Measurements from ENCODE around the gene PRKCG. TPM values are rescaled to one million over a fixed set of nuclear protein-coding genes. Genes with fewer than 3 reads are reported as not detected.

The PRKCG gene
- total and polyA plus RNA-seq, 2 of the 8 experiments (the other 6 are each of a cell fraction or from before 2014, with no cell fraction given) = 6.1 to 10.6 TPM

DNA sequence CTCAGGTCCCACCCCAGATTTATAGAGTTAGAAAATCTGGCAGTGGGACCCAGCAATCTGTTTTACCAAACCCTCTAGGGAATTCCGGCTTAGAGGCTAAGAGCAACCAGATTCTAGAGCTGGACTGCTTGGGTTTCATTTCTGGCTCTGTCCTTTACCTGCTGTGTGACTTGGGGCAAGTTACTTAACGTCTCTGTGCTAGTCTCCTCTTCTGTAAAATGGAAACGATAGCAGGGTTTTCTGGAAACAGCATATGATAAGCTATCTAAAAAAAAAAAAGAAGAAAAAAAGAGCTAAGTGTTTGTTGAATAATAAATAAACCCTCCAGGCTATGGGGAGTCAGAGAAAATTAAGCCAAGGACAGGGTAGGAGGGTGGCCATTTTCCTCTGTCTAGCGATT lies 15.5 kb downstream of the PRKCG start:
- Histone ChIP-seq H2BK120ac (replicated peaks; ENCODE audit: low read depth, low read length) (no peak overlapping the region), H2BK12ac (ENCODE audit: low read depth, low read length) (no peak overlapping the region; the same call in 1 of the 2 replicates), H2AFZ (ENCODE audit: low read length) (no peak overlapping the region), H3K23ac (ENCODE audit: insufficient read length) (no peak overlapping the region), H3K9ac (replicated peaks in 1 of 4; ENCODE audit: extremely low read depth in 1 of 4, low read depth in 3 of 4, low read length in 3 of 4) (no peak overlapping the region), H3K4me3 (ENCODE audit: extremely low read depth in 1 of 4, insufficient read depth in 2 of 4, low read depth in 3 of 4, low read length in 4 of 4) (peak overlapping the region in 1 of 4 experiments; percentile 68; a peak in 2 of 8 replicates), H3K79me2 (ENCODE audit: control insufficient read depth in 1 of 2, insufficient read depth in 2 of 2, low read length in 2 of 2) (no peaks in the 10 kb centered on the region), H3K27ac (ENCODE audit: low read depth, low read length) (no peak overlapping the region), H4K91ac (replicated peaks; ENCODE audit: insufficient read length, low read length) (no peak overlapping the region), H3K4ac (replicated peaks; ENCODE audit: insufficient read length, low read depth, low read length) (no peak overlapping the region), H2BK20ac (ENCODE audit: low read length) (no peak overlapping the region), H2AK5ac (ENCODE audit: low read depth, low read length) (no peak overlapping the region), H4K20me1 (replicated peaks in 1 of 2; ENCODE audit: control insufficient read depth in 1 of 2, insufficient read depth in 2 of 2, low read length in 2 of 2) (no peaks in the 10 kb centered on the region), H4K8ac (ENCODE audit: extremely low read depth, insufficient read depth, low read length) (no peak overlapping the region), H2BK5ac (ENCODE audit: low read depth, low read length) (no peak overlapping the region), H3K4me2 (ENCODE audit: insufficient read depth in 1 of 2, low read depth in 2 of 2, low read length in 2 of 2) (peak overlapping the region; percentile 68 to 100; a peak in 3 of 4 replicates), H3K23me2 (ENCODE audit: low read depth, low read length) (peaks cover 6% of the 10 kb centered on the region), H3K56ac (replicated peaks; ENCODE audit: insufficient read length, low read depth, low read length) (no peak overlapping the region), H3K14ac (ENCODE audit: insufficient read length) (no peak overlapping the region), H3K79me1 (ENCODE audit: low read depth, low read length) (no peaks in the 10 kb centered on the region), H3K9me3 (ENCODE audit: insufficient read depth in 2 of 2, low read depth in 1 of 2, low read length in 1 of 2) (no peaks in the 10 kb centered on the region), H3K18ac (ENCODE audit: extremely low read depth, low read length) (no peak overlapping the region), H3K27me3 (replicated peaks in 1 of 4; ENCODE audit: control insufficient read depth in 3 of 4, extremely low read depth in 1 of 4, insufficient read depth in 3 of 4, low read length in 3 of 4) (peaks cover 0 to 3% (median 0%) of the 10 kb centered on the region in 4 experiments; a peak in 1 of 7 replicates), H4K5ac (ENCODE audit: insufficient read length, low read depth, low read length) (no peak overlapping the region), H2BK15ac (ENCODE audit: low read length) (no peak overlapping the region), H3K36me3 (ENCODE audit: control insufficient read depth in 2 of 4, insufficient read depth in 4 of 4, low read length in 3 of 4) (peaks cover 0 to 8% (median 3%) of the 10 kb centered on the region in 4 experiments; a peak in 5 of 8 replicates), H3K4me1 (replicated peaks in 1 of 4; ENCODE audit: control insufficient read depth in 3 of 4, insufficient read depth in 4 of 4, low read length in 3 of 4) (peaks cover 0 to 14% (median 9%) of the 10 kb centered on the region in 4 experiments; a peak in 4 of 7 replicates)
- FAIRE-seq = no peak
- no peak for DNase-seq (ENCODE audit: low read depth in 1 of 2, low spot score in 2 of 2)
- ChIA-PET CTCF (ENCODE audit: partially characterized antibody) (interaction anchor here (0.6 to 8.6 kb wide), 13 partner anchors 9 to 132 kb away, joined by 3 to 44 read pairs (median 5); partner anchors contain the start of gene PRKCG), POLR2A (ENCODE audit: partially characterized antibody) (interaction anchor here (1.2 to 2.5 kb wide), 9 partner anchors 9 to 83 kb away, joined by 3 to 13 read pairs (median 9); partner anchors contain the start of gene MYADM)
- WGBS, 2 experiments (ENCODE audit: extremely low coverage in 1 of 2, insufficient coverage in 1 of 2, insufficient read length in 1 of 2, insufficient replicate concordance in 2 of 2, low coverage in 1 of 2, low lambda C conversion rate in 2 of 2, missing lambda C conversion rate in 1 of 2) = 72% methylated on average over 4 of the region's 4 CpGs; no CpG with 5 or more reads in 1 of the 2 experiments
- TF ChIP-seq KDM1A (IDR thresholded peaks at IDR 0.05; ENCODE audit: borderline replicate concordance, low read length) = 0 out of 2 replicates have a peak, but pooled peaks have one; percentile 58
- TF ChIP-seq, protein P1, sequence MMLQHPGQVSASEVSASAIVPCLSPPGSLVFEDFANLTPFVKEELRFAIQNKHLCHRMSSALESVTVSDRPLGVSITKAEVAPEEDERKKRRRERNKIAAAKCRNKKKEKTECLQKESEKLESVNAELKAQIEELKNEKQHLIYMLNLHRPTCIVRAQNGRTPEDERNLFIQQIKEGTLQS (IDR thresholded peaks at IDR 0.05; ENCODE audit: insufficient read depth, low read depth, low read length) = no peak
- TF ChIP-seq TBP (IDR thresholded peaks at IDR 0.05; ENCODE audit: low read depth, low read length) = no peak
- no peak for TF ChIP-seq HDAC2 (IDR thresholded peaks at IDR 0.05; ENCODE audit: borderline replicate concordance in 1 of 2, low read depth in 2 of 2, low read length in 2 of 2)
